HEK293 (cell line): ENCODE measurements around the gene CHKA.

Experiments
- CTCF ChIA-PET: fragments of 350-600 bp; formaldehyde crosslinking; extraction: SDS; loops from one replicate; lab custom pipeline; 2021; ENCODE audit warnings: antibody characterized with exemption; lab: Yijun Ruan, JAX
- POLR2A ChIA-PET: fragments of 300-600 bp; formaldehyde crosslinking; extraction: SDS; loops from one replicate; lab custom pipeline; 2020; ENCODE audit warnings: antibody characterized with exemption, inconsistent platforms; lab: Yijun Ruan, JAX
- H3K27ac ChIP-seq: fragments of 200-500 bp; sonication (Bioruptor generic); 2 replicates; pipeline ENCODE4 v1.5.1; 2014; ENCODE audit warnings: low read depth, low read length, control low read depth, inconsistent platforms; ENCODE audit errors: extremely low read depth
- H3K36me3 ChIP-seq, 2 experiments: fragments of 200-500 bp in 1 of 2; sonication (Bioruptor generic) in 1 of 2; 1 replicate in 1 of 2; 2 replicates in 1 of 2; pipeline ENCODE4 v1.5.1; 2014 to 2017; ENCODE audit warnings: inconsistent platforms in 2 of 2, low read length in 2 of 2; ENCODE audit not compliant: control insufficient read depth in 2 of 2, insufficient read depth in 1 of 2
- H3K4me1 ChIP-seq: fragments of 200-500 bp; sonication (Bioruptor generic); 2 replicates; pipeline ENCODE4 v1.5.1; 2014; ENCODE audit warnings: mild to moderate bottlenecking, low read length, inconsistent platforms; ENCODE audit not compliant: control insufficient read depth, insufficient read depth
- H3K4me3 ChIP-seq: 2 replicates; pipeline ENCODE4 v1.5.1; 2011; ENCODE audit warnings: low read depth, mild to moderate bottlenecking, control low read depth, low read length, moderate library complexity
- H3K9me3 ChIP-seq: fragments of 200-500 bp; sonication (Bioruptor generic); 2 replicates; pipeline ENCODE4 v1.5.1; 2014; ENCODE audit warnings: low read depth, low read length, inconsistent platforms; ENCODE audit not compliant: control insufficient read depth, insufficient read depth
- AEBP2 ChIP-seq: fragments of 450-650 bp; formaldehyde crosslinking; IDR thresholded peaks from 2 replicates; pipeline ENCODE4 v1.5.1; 2016; ENCODE audit warnings: missing biosample characterization, missing genetic modification characterization, borderline replicate concordance
- BCL11B ChIP-seq: fragments of 450-650 bp; formaldehyde crosslinking; IDR thresholded peaks from 2 replicates; pipeline ENCODE4 v1.5.1; 2016; ENCODE audit warnings: low read depth, missing biosample characterization, missing genetic modification characterization
- FEZF1 ChIP-seq: fragments of 450-650 bp; formaldehyde crosslinking; IDR thresholded peaks from 2 replicates; pipeline ENCODE4 v1.5.1; 2016; ENCODE audit warnings: missing biosample characterization, missing genetic modification characterization
- GLI4 ChIP-seq: fragments of 450-650 bp; formaldehyde crosslinking; IDR thresholded peaks from 2 replicates; pipeline ENCODE4 v1.5.1; 2016; ENCODE audit warnings: missing biosample characterization, missing genetic modification characterization
- KLF1 ChIP-seq: fragments of 450-650 bp; formaldehyde crosslinking; IDR thresholded peaks from 2 replicates; pipeline ENCODE4 v1.5.1; 2016; ENCODE audit warnings: missing biosample characterization, missing genetic modification characterization
- KLF16 ChIP-seq: fragments of 450-650 bp; formaldehyde crosslinking; IDR thresholded peaks from 2 replicates; pipeline ENCODE4 v1.5.1; 2017; ENCODE audit warnings: missing biosample characterization, missing genetic modification characterization
- OSR2 ChIP-seq: fragments of 450-650 bp; formaldehyde crosslinking; IDR thresholded peaks from 2 replicates; pipeline ENCODE4 v1.5.1; 2016; ENCODE audit warnings: missing biosample characterization, missing genetic modification characterization
- SP7 ChIP-seq: fragments of 450-650 bp; formaldehyde crosslinking; IDR thresholded peaks from 2 replicates; pipeline ENCODE4 v1.5.1; 2016; ENCODE audit warnings: missing biosample characterization, missing genetic modification characterization
- ZBTB26 ChIP-seq: fragments of 450-650 bp; formaldehyde crosslinking; optimal IDR thresholded peaks from 2 replicates; pipeline ENCODE3; 2016; ENCODE audit warnings: missing biosample characterization, mild to moderate bottlenecking, missing genetic modification characterization
- ZFHX2 ChIP-seq: fragments of 450-650 bp; formaldehyde crosslinking; conservative IDR thresholded peaks from 2 replicates; pipeline ENCODE4 v1.5.1; 2016; ENCODE audit warnings: missing biosample characterization, missing genetic modification characterization
- ZFP3 ChIP-seq: fragments of 450-650 bp; formaldehyde crosslinking; IDR thresholded peaks from 2 replicates; pipeline ENCODE4 v1.5.1; 2016; ENCODE audit warnings: low read depth, missing biosample characterization, missing genetic modification characterization
- ZNF114 ChIP-seq: fragments of 450-650 bp; formaldehyde crosslinking; IDR thresholded peaks from 2 replicates; pipeline ENCODE4 v1.5.0; 2017; ENCODE audit warnings: missing biosample characterization, missing genetic modification characterization
- ZNF169 ChIP-seq: fragments of 450-650 bp; formaldehyde crosslinking; IDR thresholded peaks from 2 replicates; pipeline ENCODE4 v1.5.1; 2016; ENCODE audit warnings: missing biosample characterization, missing genetic modification characterization
- ZNF223 ChIP-seq: fragments of 450-650 bp; formaldehyde crosslinking; IDR thresholded peaks from 2 replicates; pipeline ENCODE4 v1.5.1; 2016; ENCODE audit warnings: missing biosample characterization, missing genetic modification characterization
- ZNF24 ChIP-seq: fragments of 450-650 bp; formaldehyde crosslinking; IDR thresholded peaks from 2 replicates; pipeline ENCODE4 v1.5.1; 2016; ENCODE audit warnings: missing biosample characterization, missing genetic modification characterization
- ZNF292 ChIP-seq: fragments of 450-650 bp; formaldehyde crosslinking; IDR thresholded peaks from 2 replicates; pipeline ENCODE4 v1.5.1; 2016; ENCODE audit warnings: low read depth, missing biosample characterization, missing genetic modification characterization, borderline replicate concordance
- ZNF311 ChIP-seq: fragments of 450-650 bp; formaldehyde crosslinking; IDR thresholded peaks from 2 replicates; pipeline ENCODE4 v1.5.1; 2017; ENCODE audit warnings: missing biosample characterization, missing genetic modification characterization, borderline replicate concordance
- ZNF426 ChIP-seq: fragments of 450-650 bp; formaldehyde crosslinking; IDR thresholded peaks from 2 replicates; pipeline ENCODE4 v1.5.1; 2017; ENCODE audit warnings: missing biosample characterization, missing genetic modification characterization, mild to moderate bottlenecking, inconsistent platforms, moderate library complexity
- ZNF654 ChIP-seq: fragments of 450-650 bp; formaldehyde crosslinking; IDR thresholded peaks from 2 replicates; pipeline ENCODE4 v1.5.1; 2016; ENCODE audit warnings: low read depth, missing biosample characterization, missing genetic modification characterization
- ZNF677 ChIP-seq: fragments of 450-650 bp; IDR thresholded peaks from 2 replicates; pipeline ENCODE4 v1.5.0; 2018; ENCODE audit warnings: missing biosample characterization, mild to moderate bottlenecking, missing genetic modification characterization, moderate library complexity
- ZNF707 ChIP-seq: fragments of 450-650 bp; formaldehyde crosslinking; IDR thresholded peaks from 2 replicates; pipeline ENCODE4 v1.5.1; 2016; ENCODE audit warnings: missing biosample characterization, missing genetic modification characterization
- ZNF76 ChIP-seq: fragments of 450-650 bp; formaldehyde crosslinking; IDR thresholded peaks from 2 replicates; pipeline ENCODE4; 2016; ENCODE audit warnings: low read depth, missing biosample characterization, missing genetic modification characterization, borderline replicate concordance
- ZNF776 ChIP-seq: fragments of 450-650 bp; formaldehyde crosslinking; IDR thresholded peaks from 2 replicates; pipeline ENCODE4 v1.5.0; 2017; ENCODE audit warnings: missing biosample characterization, missing genetic modification characterization, borderline replicate concordance
- ZNF791 ChIP-seq: fragments of 450-650 bp; formaldehyde crosslinking; IDR thresholded peaks from 2 replicates; pipeline ENCODE4 v1.5.1; 2016; ENCODE audit warnings: missing biosample characterization, missing genetic modification characterization
- ZSCAN4 ChIP-seq: fragments of 450-650 bp; formaldehyde crosslinking; IDR thresholded peaks from 2 replicates; pipeline ENCODE4 v1.5.1; 2017; ENCODE audit warnings: missing biosample characterization, missing genetic modification characterization

Gene CHKA

GRCh38 chr11:68081691-68082090, 39.5 kb downstream of the CHKA start:
- H3K4me1 ChIP-seq: peaks cover 8% of the 10 kb centered on the region; the same call in 1 of the 2 replicates
- peaks cover 0 to 35% of the 10 kb centered on the region in 2 experiments; a peak in 1 of 3 replicates for H3K36me3 ChIP-seq
- ChIA-PET CTCF (interaction anchor here (0.6 kb wide), 2 partner anchors 428 to 754 kb away, joined by 3 to 4 read pairs; no protein-coding TSS in a partner anchor), POLR2A (no interaction called here)
- no peak overlapping the region for H3K4me3 ChIP-seq
- H3K27ac ChIP-seq: no peak overlapping the region
- TF ChIP-seq ZNF791 (tag by site-specific recombination) (no peak), FEZF1 (tag by site-specific recombination) (no peak), AEBP2 (tag by site-specific recombination) (no peak), KLF16 (tag by site-specific recombination) (no peak)
- H3K9me3 ChIP-seq: no peaks in the 10 kb centered on the region

- Histone ChIP-seq H3K4me1 (peaks cover 8% of the 10 kb centered on the region; the same call in 1 of the 2 replicates), H3K36me3 (peaks cover 0 to 38% of the 10 kb centered on the region in 2 experiments; a peak in 1 of 3 replicates), H3K4me3 (no peak overlapping the region), H3K9me3 (no peaks in the 10 kb centered on the region), H3K27ac (no peak overlapping the region)
- POLR2A ChIA-PET: no interaction called here
- CTCF ChIA-PET: no interaction called here
- TF ChIP-seq BCL11B (tag by site-specific recombination) (no peak), ZNF311 (tag by site-specific recombination) (no peak), ZFP3 (tag by site-specific recombination) (no peak), ZNF654 (tag by site-specific recombination) (no peak), KLF1 (tag by site-specific recombination) (no peak), ZNF76 (tag by site-specific recombination) (no peak), ZNF776 (no peak), ZSCAN4 (tag by site-specific recombination) (no peak), OSR2 (tag by site-specific recombination) (no peak), ZNF707 (no peak), ZNF223 (tag by site-specific recombination) (no peak), ZNF169 (no peak), ZNF677 (no peak), ZNF426 (tag by site-specific recombination) (no peak)
These were observed 40.3 kb downstream of the CHKA start for GRCh38 chr11:68080860-68081259.

GRCh38 chr11:68077617-68078582, 43.3 kb downstream of the CHKA start:
- no peak for TF ChIP-seq GLI4 (tag by site-specific recombination)
- no peak for TF ChIP-seq SP7 (tag by site-specific recombination)
- no peak for TF ChIP-seq ZNF114 (tag by site-specific recombination)
- no peak for TF ChIP-seq ZNF24 (tag by site-specific recombination)
- no peak for TF ChIP-seq ZBTB26
- TF ChIP-seq ZNF292 (tag by site-specific recombination): no peak
- no peak for TF ChIP-seq ZFHX2
- no peak for TF ChIP-seq KLF1 (tag by site-specific recombination)
- Histone ChIP-seq H3K4me3 (no peak overlapping the region), H3K9me3 (no peaks in the 10 kb centered on the region), H3K27ac (no peak overlapping the region), H3K4me1 (0 out of 2 replicates have a peak, but pooled peaks cover 1% of the 10 kb centered on the region), H3K36me3 (peaks cover 0 to 60% of the 10 kb centered on the region in 2 experiments; a peak in 1 of 3 replicates)
- POLR2A ChIA-PET: no interaction called here
- CTCF ChIA-PET: interaction anchor here (1.5 kb wide), 1 partner anchor 12 kb away, joined by 3 read pairs; no protein-coding TSS in a partner anchor
